Sigmoid colon (tissue), 4 donors: ENCODE measurements around the gene IL13RA2.

Experiments
- EP300 ChIP-seq, 4 donors: sonication (generic); formaldehyde crosslinking; IDR thresholded peaks; one replicate each; pipeline ENCODE4 v1.6.1; 2017; ENCODE audit warnings: antibody characterized with exemption in 4 of 4
- POLR2AphosphoS5 ChIP-seq, 4 donors: sonication (generic); formaldehyde crosslinking; IDR thresholded peaks; one replicate each; pipeline ENCODE4 v1.6.1; 2017; ENCODE audit warnings: antibody characterized with exemption in 4 of 4
- TF ChIP-seq, protein P1 (sequence below), 4 experiments: fragments of 450-650 bp in 3 of 4; fragments of 200-600 bp in 1 of 4; IDR thresholded peaks; one replicate each; pipeline ENCODE4 v1.5.1; 2016 to 2019; ENCODE audit warnings: antibody characterized with exemption in 4 of 4, mild to moderate bottlenecking in 3 of 4, moderate library complexity in 2 of 4

DNA sequence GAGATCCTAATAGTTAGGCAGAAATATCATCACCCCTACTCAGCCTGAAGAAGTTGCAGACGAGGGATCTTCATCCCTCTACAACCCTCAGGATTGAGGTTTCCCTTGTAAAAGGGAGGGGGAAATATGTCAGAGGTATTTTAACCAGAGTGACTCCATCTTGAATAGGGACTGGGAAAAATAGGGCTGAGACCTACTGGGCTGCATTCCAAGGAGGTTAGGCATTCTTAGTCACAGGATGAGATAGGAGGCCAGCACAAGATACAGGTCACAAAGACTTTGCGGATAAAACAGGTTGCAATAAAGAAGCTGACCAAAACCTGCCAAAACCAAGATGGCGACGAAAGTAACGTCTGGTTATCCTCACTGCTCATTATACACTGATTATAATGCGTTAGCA lies 17.5 kb downstream of the IL13RA2 start:
- TF ChIP-seq POLR2AphosphoS5 (IDR thresholded peaks at IDR 0.05) (no peak), EP300 (IDR thresholded peaks at IDR 0.05) (no peak)
- TF ChIP-seq, protein P1, sequence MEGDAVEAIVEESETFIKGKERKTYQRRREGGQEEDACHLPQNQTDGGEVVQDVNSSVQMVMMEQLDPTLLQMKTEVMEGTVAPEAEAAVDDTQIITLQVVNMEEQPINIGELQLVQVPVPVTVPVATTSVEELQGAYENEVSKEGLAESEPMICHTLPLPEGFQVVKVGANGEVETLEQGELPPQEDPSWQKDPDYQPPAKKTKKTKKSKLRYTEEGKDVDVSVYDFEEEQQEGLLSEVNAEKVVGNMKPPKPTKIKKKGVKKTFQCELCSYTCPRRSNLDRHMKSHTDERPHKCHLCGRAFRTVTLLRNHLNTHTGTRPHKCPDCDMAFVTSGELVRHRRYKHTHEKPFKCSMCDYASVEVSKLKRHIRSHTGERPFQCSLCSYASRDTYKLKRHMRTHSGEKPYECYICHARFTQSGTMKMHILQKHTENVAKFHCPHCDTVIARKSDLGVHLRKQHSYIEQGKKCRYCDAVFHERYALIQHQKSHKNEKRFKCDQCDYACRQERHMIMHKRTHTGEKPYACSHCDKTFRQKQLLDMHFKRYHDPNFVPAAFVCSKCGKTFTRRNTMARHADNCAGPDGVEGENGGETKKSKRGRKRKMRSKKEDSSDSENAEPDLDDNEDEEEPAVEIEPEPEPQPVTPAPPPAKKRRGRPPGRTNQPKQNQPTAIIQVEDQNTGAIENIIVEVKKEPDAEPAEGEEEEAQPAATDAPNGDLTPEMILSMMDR (IDR thresholded peaks at IDR 0.05): no peak
